ENCODE results near the gene GYS1.

DNA sequence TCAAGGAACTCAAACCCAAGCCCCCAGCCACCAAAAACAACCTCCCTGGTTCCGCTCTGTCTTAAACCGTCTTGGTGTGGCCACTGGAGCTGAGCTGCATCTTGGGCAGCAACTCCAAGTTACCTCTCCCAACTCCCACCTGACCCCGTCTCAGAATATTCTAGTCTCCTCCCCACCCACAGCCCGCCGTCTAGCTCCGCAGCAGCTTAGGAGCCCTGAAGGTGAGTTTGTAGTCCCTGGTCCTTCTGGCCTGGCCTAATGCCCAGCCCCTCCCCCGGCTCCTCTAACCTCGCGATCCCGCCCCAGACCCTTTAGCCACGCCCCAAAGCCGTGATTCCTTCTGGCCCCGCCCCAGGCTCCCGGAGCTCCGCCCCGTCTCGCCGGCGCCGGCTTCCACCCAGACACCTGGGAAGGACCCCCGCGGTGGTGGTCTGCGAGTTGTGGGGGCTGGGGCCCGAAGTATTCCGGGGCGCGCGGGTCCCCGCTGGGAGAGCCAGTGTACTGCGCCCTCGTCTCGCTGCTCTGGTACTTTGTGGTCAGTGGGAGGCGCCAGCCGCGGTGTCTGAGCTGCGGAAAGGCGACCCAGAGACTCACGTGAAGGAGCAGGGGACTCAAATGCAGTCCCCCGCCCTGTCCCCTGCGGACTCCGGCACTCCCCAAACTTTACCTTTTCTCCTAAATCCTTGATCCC lies 26.3 kb upstream of the GYS1 start:
- TF ChIP-seq CHD1 (IDR thresholded peaks at IDR 0.05; ENCODE audit: low read depth, low read length) (no peak), SRF (IDR thresholded peaks at IDR 0.05; ENCODE audit: low read depth, low read length) (no peak), KDM5A (IDR thresholded peaks at IDR 0.05; ENCODE audit: low read length) (no peak), TAF1 (IDR thresholded peaks at IDR 0.05; ENCODE audit: low read depth, low read length) (no peak), TEAD4 (IDR thresholded peaks at IDR 0.05; ENCODE audit: low read depth, low read length) (0 out of 2 replicates have a peak, but pooled peaks have one; percentile 16), MAFK (IDR thresholded peaks at IDR 0.05; ENCODE audit: low read depth, low read length) (no peak), YY1 (IDR thresholded peaks at IDR 0.05; ENCODE audit: low read depth, low read length) (no peak), BRCA1 (IDR thresholded peaks at IDR 0.05; ENCODE audit: low read depth, low read length) (no peak), POLR2AphosphoS5 (IDR thresholded peaks at IDR 0.05; ENCODE audit: low read depth, low read length) (no peak)
- TF ChIP-seq, protein P1, sequence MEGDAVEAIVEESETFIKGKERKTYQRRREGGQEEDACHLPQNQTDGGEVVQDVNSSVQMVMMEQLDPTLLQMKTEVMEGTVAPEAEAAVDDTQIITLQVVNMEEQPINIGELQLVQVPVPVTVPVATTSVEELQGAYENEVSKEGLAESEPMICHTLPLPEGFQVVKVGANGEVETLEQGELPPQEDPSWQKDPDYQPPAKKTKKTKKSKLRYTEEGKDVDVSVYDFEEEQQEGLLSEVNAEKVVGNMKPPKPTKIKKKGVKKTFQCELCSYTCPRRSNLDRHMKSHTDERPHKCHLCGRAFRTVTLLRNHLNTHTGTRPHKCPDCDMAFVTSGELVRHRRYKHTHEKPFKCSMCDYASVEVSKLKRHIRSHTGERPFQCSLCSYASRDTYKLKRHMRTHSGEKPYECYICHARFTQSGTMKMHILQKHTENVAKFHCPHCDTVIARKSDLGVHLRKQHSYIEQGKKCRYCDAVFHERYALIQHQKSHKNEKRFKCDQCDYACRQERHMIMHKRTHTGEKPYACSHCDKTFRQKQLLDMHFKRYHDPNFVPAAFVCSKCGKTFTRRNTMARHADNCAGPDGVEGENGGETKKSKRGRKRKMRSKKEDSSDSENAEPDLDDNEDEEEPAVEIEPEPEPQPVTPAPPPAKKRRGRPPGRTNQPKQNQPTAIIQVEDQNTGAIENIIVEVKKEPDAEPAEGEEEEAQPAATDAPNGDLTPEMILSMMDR (IDR thresholded peaks at IDR 0.05; ENCODE audit: control extremely low read depth in 1 of 3, insufficient read depth in 1 of 3, low read depth in 1 of 3, low read length in 3 of 3): peak; percentile 58 to 95 (median 64)

Data from H1 (cell line).